GM11168 (cell line): ENCODE data around the gene BPIFB2.
"Not testable (repeated sequence)": the region's sequence is repeated elsewhere in the genome, so short reads cannot be mapped to it uniquely, and the experiment has no call there.

Experiments used
- in situ Hi-C: fragments of 300-500 bp; cut with MboI; formaldehyde crosslinking; loops from one replicate; pipeline ENCODE4 v1.12.0; 2022; ENCODE audit warnings: low sequenced_read_pairs; ENCODE audit not compliant: unreplicated experiment

The BPIFB2 gene

DNA sequence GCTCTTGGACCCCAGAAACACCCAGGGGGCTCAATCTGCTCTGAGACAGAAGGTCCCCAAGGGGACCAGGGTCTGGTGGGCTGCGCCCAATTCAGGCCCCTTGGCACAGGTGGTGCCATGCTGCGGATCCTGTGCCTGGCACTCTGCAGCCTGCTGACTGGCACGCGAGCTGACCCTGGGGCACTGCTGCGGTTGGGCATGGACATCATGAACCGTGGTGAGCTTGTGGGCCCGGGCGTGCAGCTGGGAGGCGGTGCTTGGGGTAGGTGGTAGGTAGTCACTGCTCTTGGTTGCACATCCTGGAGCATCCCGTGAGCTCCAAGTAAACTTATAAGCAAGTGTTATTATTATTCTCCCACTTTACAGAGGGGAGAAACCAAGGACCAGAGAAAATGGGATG, 24.0 kb downstream of the BPIFB2 start, which contains the start of gene BPIFB6:
Gene BPIFB6, plus strand, starts transcription at position 118 of the 400 bp plus-strand sequence. Its CDS starts 0 bp downstream, at position 118.
- in situ Hi-C loops, result no loop called here

GRCh38 chr20:33032555-33032954, 25.1 kb downstream of the BPIFB2 start:
- in situ Hi-C loops, result no loop called here

DNA sequence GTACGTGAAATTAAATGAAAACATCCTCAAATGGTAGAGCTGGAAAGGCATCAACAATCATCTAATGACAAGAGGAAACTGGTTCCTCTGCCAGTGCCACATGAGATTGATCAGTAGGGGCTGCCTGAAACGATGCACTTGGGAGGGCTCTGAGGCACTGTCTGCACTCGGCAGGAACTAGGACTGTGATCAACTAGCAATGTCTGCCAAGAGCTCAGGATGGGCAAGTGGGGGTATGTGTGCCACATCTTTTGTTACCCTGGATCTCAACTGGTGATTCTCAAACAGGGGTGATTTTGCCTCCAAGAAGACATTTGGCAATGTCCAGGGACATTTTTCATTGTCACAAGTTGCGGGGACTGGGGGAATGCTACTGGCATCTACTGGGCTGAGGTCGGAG, 25.9 kb downstream of the BPIFB2 start:
- in situ Hi-C loops, result no loop called here

GRCh38 chr20:33034115-33034514, 26.6 kb downstream of the BPIFB2 start:
- in situ Hi-C loops, result no loop called here

DNA sequence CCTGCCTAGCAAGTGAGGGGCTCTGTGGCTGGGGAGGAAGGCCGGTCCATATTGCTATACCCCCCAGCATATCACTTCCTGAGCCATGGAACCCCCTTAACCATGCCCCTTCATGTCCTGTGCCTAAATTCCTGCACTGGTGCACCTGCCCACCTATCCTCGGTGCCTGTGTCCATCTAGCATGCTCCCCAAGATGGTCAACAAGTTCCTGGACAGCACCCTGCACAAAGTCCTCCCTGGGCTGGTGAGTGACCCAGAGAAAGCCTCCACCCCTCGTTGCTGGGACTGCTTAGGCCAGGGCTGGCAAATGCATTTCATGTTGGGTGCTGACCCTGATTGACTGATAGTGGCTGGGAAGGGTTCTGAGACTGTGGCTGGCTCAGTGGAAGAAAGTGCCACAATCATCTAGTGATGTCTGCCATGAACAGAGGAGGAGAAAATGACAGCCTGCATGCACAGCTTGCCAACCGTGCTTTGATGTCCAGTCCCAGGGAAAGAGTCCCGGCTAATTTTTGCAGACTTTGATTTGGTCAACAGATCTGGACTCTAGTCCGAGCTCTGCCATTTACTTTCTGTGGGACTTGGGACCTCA, 27.5 kb downstream of the BPIFB2 start:
- in situ Hi-C loops, result no loop called here

DNA sequence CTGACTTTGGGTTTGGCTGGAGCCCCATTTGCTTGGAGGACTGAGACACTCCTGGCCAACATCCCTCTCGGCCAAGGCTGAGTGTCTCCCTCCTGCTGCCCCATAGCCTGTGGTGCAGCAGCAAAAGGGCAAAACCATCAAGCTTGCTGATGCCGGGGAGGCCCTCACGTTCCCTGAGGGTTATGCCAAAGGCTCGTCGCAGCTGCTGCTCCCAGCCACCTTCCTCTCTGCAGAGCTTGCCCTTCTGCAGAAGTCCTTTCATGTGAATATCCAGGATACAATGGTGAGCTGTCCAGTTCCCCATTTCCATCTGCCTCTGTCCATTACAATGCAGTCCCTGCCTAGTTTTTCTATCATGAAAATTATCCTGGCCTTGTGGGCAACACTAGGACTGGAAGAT, 30.0 kb downstream of the BPIFB2 start:
- in situ Hi-C loops, result no loop called here

DNA sequence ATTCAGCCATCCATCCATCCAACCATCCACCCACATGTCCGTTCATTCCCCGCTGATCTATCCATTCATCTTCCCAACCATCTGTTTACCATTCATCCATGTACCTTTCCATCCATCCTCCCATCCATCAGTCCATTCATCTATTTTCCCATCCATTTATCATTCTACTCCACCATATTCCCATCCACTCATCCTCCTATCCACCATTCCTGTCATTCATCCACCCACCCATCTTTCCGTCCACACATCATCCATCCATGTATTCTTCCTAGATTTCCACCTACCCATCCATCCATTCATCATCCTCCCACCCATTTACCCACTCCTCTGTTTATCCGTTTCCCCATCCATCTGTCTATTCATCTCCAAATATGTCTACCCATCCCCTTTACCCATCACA, 30.7 kb downstream of the BPIFB2 start:
- in situ Hi-C loops, result no loop called here

GRCh38 chr20:33042430-33042829, 34.9 kb downstream of the BPIFB2 start:
- in situ Hi-C loops, result no loop called here

DNA sequence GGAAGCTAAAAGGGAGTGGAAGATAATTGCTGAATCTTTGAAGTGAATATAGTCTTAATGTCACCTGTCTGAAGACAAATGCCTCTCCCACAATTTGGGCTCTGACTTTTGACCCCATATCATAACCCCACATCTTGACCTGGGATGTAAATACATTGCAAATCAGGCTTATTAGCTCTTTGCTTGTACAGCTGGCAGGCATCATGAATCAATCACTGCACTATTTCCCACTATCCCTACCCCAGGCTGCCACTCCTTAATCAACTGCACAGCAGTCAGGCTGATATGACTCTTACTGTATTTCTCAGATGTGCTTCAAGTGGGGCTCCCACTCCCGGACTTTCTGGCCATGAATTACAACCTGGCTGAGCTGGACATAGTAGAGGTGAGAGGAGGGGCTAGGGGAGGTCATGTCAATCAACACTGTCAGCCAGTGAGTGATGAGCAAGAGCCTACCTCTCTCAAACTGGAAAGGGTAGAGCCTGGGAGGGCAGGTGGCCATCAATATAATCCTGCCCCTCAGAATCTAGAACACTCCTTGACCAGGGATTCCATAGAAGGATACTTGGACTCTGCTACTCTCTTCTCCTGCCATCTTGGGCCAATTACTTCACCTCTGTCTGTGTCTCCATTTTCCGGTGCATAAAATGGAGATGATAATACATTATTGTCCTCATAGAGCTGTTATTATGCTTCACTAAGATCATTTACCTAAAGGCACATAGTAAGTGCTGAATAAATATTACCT, 35.7 kb downstream of the BPIFB2 start:
- in situ Hi-C loops, result no loop called here

GRCh38 chr20:33043731-33044181, 36.3 kb downstream of the BPIFB2 start:
- in situ Hi-C loops, result no loop called here

GRCh38 chr20:33045129-33045721, 37.7 kb downstream of the BPIFB2 start:
- in situ Hi-C loops, result not testable (repeated sequence)

GRCh38 chr20:33046412-33046811, 38.9 kb downstream of the BPIFB2 start:
- in situ Hi-C loops, result no loop called here

- in situ Hi-C loops, result no loop called here
These were observed 43.8 kb downstream of the BPIFB2 start for GRCh38 chr20:33051333-33051732.

- in situ Hi-C loops, result no loop called here
These were observed 46.0 kb downstream of the BPIFB2 start, which contains the start of gene BPIFB3 for GRCh38 chr20:33053291-33054106. Gene BPIFB3, plus strand, starts transcription at chr20:33053903. Its CDS starts 1,533 bp downstream, at chr20:33055436.

GRCh38 chr20:33054381-33054780, 46.9 kb downstream of the BPIFB2 start:
- in situ Hi-C loops, result no loop called here

DNA sequence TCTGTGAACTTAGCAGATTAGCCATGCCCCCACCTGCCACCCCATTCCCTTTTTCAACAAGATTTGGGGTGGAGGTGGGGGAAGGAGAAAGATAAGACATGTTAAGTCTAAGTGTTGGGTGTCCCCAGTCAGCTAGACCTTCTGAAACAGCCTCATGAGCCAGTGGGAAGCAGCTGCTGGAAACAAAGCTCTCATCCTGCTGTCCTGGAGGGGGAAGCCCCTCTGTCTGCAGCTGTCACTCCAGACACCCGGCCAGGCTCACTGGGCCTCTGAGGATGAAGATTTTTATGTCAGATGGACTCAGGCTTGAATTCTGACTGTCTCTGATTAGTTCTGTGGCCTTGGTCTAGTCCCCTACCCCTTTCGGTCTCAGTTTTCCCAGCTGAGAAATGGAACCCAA, 47.3 kb downstream of the BPIFB2 start:
- in situ Hi-C loops, result no loop called here

- in situ Hi-C loops, result no loop called here
These were observed 51.6 kb downstream of the BPIFB2 start for GRCh38 chr20:33059136-33059535.

- in situ Hi-C loops, result no loop called here
These were observed 52.4 kb downstream of the BPIFB2 start for GRCh38 chr20:33059741-33060390.

- in situ Hi-C loops, result no loop called here
These were observed 54.1 kb downstream of the BPIFB2 start for GRCh38 chr20:33061658-33062028.
